Measurements from ENCODE around the gene PSMA7. TPM values are rescaled to one million over a fixed set of nuclear protein-coding genes. Genes with fewer than 3 reads are reported as not detected.

Gene PSMA7
- total and polyA plus RNA-seq, 5 experiments from 2014 or later: 178 to 473 (median 362) TPM

Other genes with a start within 250 kb of the PSMA7 start
- gene TAF4, start 77.5 kb downstream of the PSMA7 start, total RNA-seq: 10 to 100 TPM; 39.0 to 41.5 TPM
- gene TAF4, start 77.5 kb downstream of the PSMA7 start, polyA plus RNA-seq: 1 to 10 TPM in 2 of 3 donors, under 1 TPM in 1; 0.31 to 1.6 (median 1.4) TPM
- gene LSM14B, start 20.9 kb downstream of the PSMA7 start, total RNA-seq: 10 to 100 TPM; 53.5 to 55.8 TPM
- 1 to 10 TPM; 1.5 to 2.4 (median 2.4) TPM for gene LSM14B, start 20.9 kb downstream of the PSMA7 start, polyA plus RNA-seq
- 10 to 100 TPM; 23.0 to 23.6 TPM for gene SS18L1, start 375 bp upstream of the PSMA7 start, total RNA-seq
- gene SS18L1, start 375 bp upstream of the PSMA7 start, polyA plus RNA-seq: under 1 TPM; 0.39 to 0.58 (median 0.50) TPM
- 10 to 100 TPM; 44.2 to 45.1 TPM for gene MTG2, start 39.6 kb upstream of the PSMA7 start, total RNA-seq
- 10 to 100 TPM; 21.8 to 28.5 (median 21.9) TPM for gene MTG2, start 39.6 kb upstream of the PSMA7 start, polyA plus RNA-seq
- gene HRH3, start 76.9 kb upstream of the PSMA7 start, total RNA-seq: not detected
- not detected for gene HRH3, start 76.9 kb upstream of the PSMA7 start, polyA plus RNA-seq
- 10 to 100 TPM; 65.8 to 74.5 TPM for gene OSBPL2, start 95.1 kb upstream of the PSMA7 start, total RNA-seq
- gene OSBPL2, start 95.1 kb upstream of the PSMA7 start, polyA plus RNA-seq: 10 to 100 TPM; 15.4 to 22.1 (median 15.9) TPM
- gene ADRM1, start 159.6 kb upstream of the PSMA7 start, total RNA-seq: 10 to 100 TPM; 61.1 to 64.0 TPM
- 10 to 100 TPM; 66.2 to 93.9 (median 68.9) TPM for gene ADRM1, start 159.6 kb upstream of the PSMA7 start, polyA plus RNA-seq
- gene LAMA5, start 223.9 kb upstream of the PSMA7 start, total RNA-seq: 1 to 10 TPM; 2.5 to 4.0 TPM
- under 1 TPM in 1 of 3 donors, not detected in 2; 0.27 TPM for gene LAMA5, start 223.9 kb upstream of the PSMA7 start, polyA plus RNA-seq
- 1,000 to 10,000 TPM; 3,205 to 3,496 TPM for gene RPS21, start 243.7 kb upstream of the PSMA7 start, total RNA-seq
- gene RPS21, start 243.7 kb upstream of the PSMA7 start, polyA plus RNA-seq: 1,000 to 10,000 TPM; 3,313 to 3,803 (median 3,517) TPM

All from naive thymus-derived CD8-positive, alpha-beta T cell (primary cell).